Endothelial cell of umbilical vein (primary cell): ENCODE results near the gene RNF144B. TPM values are rescaled to one million over a fixed set of nuclear protein-coding genes. Genes with fewer than 3 reads are reported as not detected.

Experiments used
- BruUV-seq: library from RNA; stranded (reverse); fragments of 400-500 nt; replicated peaks from 2 replicates; lab custom pipeline; 2021; lab: Mats Ljungman, UMichigan
- CTCF ChIA-PET: fragments of 300-600, 350-600 bp; sonication (Branson Sonifier 250); formaldehyde crosslinking; loops from one replicate; lab custom pipeline; 2021; ENCODE audit warnings: antibody characterized with exemption, inconsistent platforms; lab: Charles Lee
- POLR2A ChIA-PET: fragments of 300-600, 350-600 bp; sonication (Branson Sonifier 250); formaldehyde crosslinking; loops from one replicate; lab custom pipeline; 2021; ENCODE audit warnings: antibody characterized with exemption, inconsistent platforms; lab: Charles Lee
- DNase-seq: peaks from one replicate; pipeline ENCODE4 v3.0.0-alpha.2; 2011; ENCODE audit warnings: low read depth, low spot score
- FAIRE-seq: peaks from 2 replicates; lab custom pipeline; 2011; peaks lifted over from hg19 to GRCh38; lab: Jason Lieb, UNC
- H2AFZ ChIP-seq: 2 replicates; pipeline ENCODE4 v1.6.0; 2012; ENCODE audit warnings: low read depth, low read length, control low read depth, inconsistent platforms
- H3K27ac ChIP-seq: 2 replicates; pipeline ENCODE4 v1.5.1; 2011; ENCODE audit warnings: low read depth, mild to moderate bottlenecking, control low read depth, low read length, moderate library complexity; ENCODE audit not compliant: insufficient read depth
- H3K27me3 ChIP-seq, 2 experiments: 2 replicates each; pipeline versions ENCODE4 v1.6.0 to v1.6.1; 2011; ENCODE audit warnings: low read length in 2 of 2, mixed read lengths in 1 of 2; ENCODE audit not compliant: control insufficient read depth in 2 of 2, insufficient read depth in 2 of 2
- H3K36me3 ChIP-seq, 2 experiments: 2 replicates in 1 of 2; 3 replicates in 1 of 2; pipeline ENCODE4 v1.5.1; 2011; ENCODE audit warnings: low read length in 2 of 2, mild to moderate bottlenecking in 1 of 2, moderate library complexity in 1 of 2; ENCODE audit not compliant: control insufficient read depth in 2 of 2, insufficient read depth in 2 of 2; ENCODE audit errors: extremely low read depth in 1 of 2
- H3K4me1 ChIP-seq: 3 replicates; pipeline ENCODE4 v1.5.1; 2011; ENCODE audit warnings: mild to moderate bottlenecking, low read length; ENCODE audit not compliant: control insufficient read depth, insufficient read depth; ENCODE audit errors: extremely low read depth
- H3K4me2 ChIP-seq: 2 replicates; pipeline ENCODE4 v1.6.1; 2011; ENCODE audit warnings: low read length, control low read depth, mixed read lengths; ENCODE audit not compliant: insufficient read depth
- H3K4me3 ChIP-seq, 3 experiments: fragments of 200-600 bp in 1 of 3; sonication (generic), shearing (Covaris generic) in 1 of 3; replicated peaks in 1 of 3; 2 replicates each; pipeline ENCODE4 v1.5.1; 2011 to 2016; ENCODE audit warnings: control low read depth in 3 of 3, low read length in 3 of 3, mild to moderate bottlenecking in 2 of 3, inconsistent platforms in 1 of 3, low read depth in 1 of 3, moderate library complexity in 1 of 3; ENCODE audit not compliant: insufficient read depth in 1 of 3
- H3K79me2 ChIP-seq: 2 replicates; pipeline ENCODE4 v1.6.0; 2012; ENCODE audit warnings: low read length, inconsistent platforms; ENCODE audit not compliant: control insufficient read depth, insufficient read depth
- H3K9ac ChIP-seq: replicated peaks from 2 replicates; pipeline ENCODE3; 2011; ENCODE audit warnings: low read length, control low read depth; ENCODE audit not compliant: insufficient read depth; ENCODE audit errors: extremely low read depth
- H3K9me1 ChIP-seq: replicated peaks from 3 replicates; pipeline ENCODE4 v1.6.0; 2011; ENCODE audit warnings: mild to moderate bottlenecking, low read length; ENCODE audit not compliant: control insufficient read depth, insufficient read depth; ENCODE audit errors: extremely low read depth
- H3K9me3 ChIP-seq: replicated peaks from 2 replicates; pipeline ENCODE4 v1.5.1; 2012; ENCODE audit warnings: low read length, inconsistent platforms; ENCODE audit not compliant: control insufficient read depth, insufficient read depth
- H4K20me1 ChIP-seq: replicated peaks from 2 replicates; pipeline ENCODE3; 2011; ENCODE audit warnings: mild to moderate bottlenecking, low read length; ENCODE audit not compliant: control insufficient read depth, insufficient read depth; ENCODE audit errors: extremely low read depth
- EZH2 ChIP-seq: IDR thresholded peaks from 2 replicates; pipeline ENCODE4 v1.6.1; 2012; ENCODE audit warnings: borderline replicate concordance, low read depth, mild to moderate bottlenecking, moderate library complexity, low read length, inconsistent platforms; ENCODE audit not compliant: severe bottlenecking
- FOS ChIP-seq: IDR thresholded peaks from 2 replicates; pipeline ENCODE4 v1.6.1; 2011; ENCODE audit warnings: mild to moderate bottlenecking, low read length, moderate library complexity, borderline replicate concordance; ENCODE audit not compliant: insufficient read depth
- GATA2 ChIP-seq: IDR thresholded peaks from 2 replicates; pipeline ENCODE4 v1.7.0; 2011; ENCODE audit warnings: low read depth, mild to moderate bottlenecking, moderate library complexity, mixed read lengths, low read length; ENCODE audit not compliant: insufficient read length, insufficient read depth
- JUN ChIP-seq: IDR thresholded peaks from 2 replicates; pipeline ENCODE4 v1.6.1; 2011; ENCODE audit warnings: borderline replicate concordance, low read depth; ENCODE audit not compliant: insufficient read length, insufficient read depth
- MYC ChIP-seq: IDR thresholded peaks from one replicate; pipeline ENCODE4 v1.6.1; 2011; ENCODE audit warnings: mild to moderate bottlenecking, low read depth, low read length
- POLR2A ChIP-seq: IDR thresholded peaks from 2 replicates; pipeline ENCODE4 v1.6.1; 2012; ENCODE audit warnings: low read depth, mild to moderate bottlenecking, control low read depth, low read length
- POLR2AphosphoS5 ChIP-seq: IDR thresholded peaks from 2 replicates; pipeline ENCODE4 v1.6.1; 2012; ENCODE audit warnings: low read depth, mild to moderate bottlenecking, control low read depth, low read length, moderate library complexity; ENCODE audit not compliant: insufficient read depth
- dilution Hi-C: fragments of 300-500 bp; cut with MboI; formaldehyde crosslinking; loops from one replicate; pipeline ENCODE4 v1.15.0; 2019; ENCODE audit warnings: low sequenced_read_pairs; ENCODE audit not compliant: extremely low pct_ligation_motif_present
- intact Hi-C: fragments of 100-400 bp; cut with micrococcal nuclease; formaldehyde crosslinking; loops from one replicate; pipeline ENCODE4 v1.10.0; 2022
- polyA plus RNA-seq, 4 experiments: library from polyadenylated mRNA; depleted of rRNA in 3 of 4; stranded (reverse) in 3 of 4; unstranded in 1 of 4; fragments of >200 nt; gene quantifications; 2 replicates each; pipeline versions ENCODE4 v1.2.1 to v1.2.3, GENCODE V29; 2011 to 2012; ENCODE audit warnings: missing spikeins in 1 of 4
- total RNA-seq: library from RNA; stranded (reverse); gene quantifications from 2 replicates; pipeline ENCODE4 v1.2.3, GENCODE V29; 2021
- TF ChIP-seq, protein P1 (sequence below), 2 donors: IDR thresholded peaks; 1 replicate in 1 of 2; 2 replicates in 1 of 2; pipeline ENCODE4 v1.5.1; 2011; ENCODE audit warnings: low read length in 2 of 2, mild to moderate bottlenecking in 2 of 2, moderate library complexity in 2 of 2, control low read depth in 1 of 2, inconsistent platforms in 1 of 2, low read depth in 1 of 2; ENCODE audit not compliant: insufficient read depth in 1 of 2; ENCODE audit errors: extremely low read depth in 1 of 2
- TF ChIP-seq, protein P2 (sequence below): IDR thresholded peaks from 2 replicates; pipeline ENCODE4 v1.6.1; 2011; ENCODE audit not compliant: insufficient read depth, insufficient read length

The RNF144B gene
- total and polyA plus RNA-seq, 2 donors (not counting 3 experiments of a cell fraction or from before 2014, with no cell fraction given), result 18.1 to 97.3 TPM

DNA sequence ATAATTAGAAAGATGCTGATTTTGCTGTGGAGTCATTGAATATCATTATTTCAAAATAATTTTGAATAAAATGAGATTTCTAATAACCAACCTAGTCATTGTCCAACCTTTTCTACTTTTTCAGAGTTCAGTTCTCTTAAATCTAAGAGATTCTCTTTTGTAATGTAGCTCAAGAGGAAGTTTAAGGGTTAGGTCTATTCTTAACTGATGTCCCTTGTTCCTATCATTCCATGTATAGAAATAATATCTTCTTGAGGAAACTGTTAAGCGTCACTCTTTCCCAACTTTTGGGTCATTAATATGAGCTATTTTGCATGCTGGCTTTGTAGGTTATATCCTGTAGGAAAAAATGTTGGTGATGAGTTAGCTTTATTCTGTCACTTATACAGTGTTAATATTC is 27.0 kb downstream of the RNF144B start:
- no peaks in the 10 kb centered on the region for H3K9me1 ChIP-seq
- no peaks in the 10 kb centered on the region for H3K4me1 ChIP-seq
- FAIRE-seq (no peak), DNase-seq (no peak)
- peaks cover 2% of the 10 kb centered on the region for H4K20me1 ChIP-seq
- peaks cover 3 to 9% of the 10 kb centered on the region in 2 experiments for H3K36me3 ChIP-seq
- H3K9me3 ChIP-seq, result no peaks in the 10 kb centered on the region
- no peak overlapping the region for H2AFZ ChIP-seq
- no peak overlapping the region for H3K4me2 ChIP-seq
- ChIA-PET CTCF (interaction anchor here (0.9 kb wide), 1 partner anchor 12 kb away, joined by 3 read pairs; no protein-coding TSS in a partner anchor), POLR2A (interaction anchor here (0.7 kb wide), 1 partner anchor 63 kb away, joined by 3 read pairs; no protein-coding TSS in a partner anchor)
- TF ChIP-seq JUN (no peak), MYC (no peak), EZH2 (no peak), POLR2A (no peak), FOS (no peak), GATA2 (no peak), POLR2AphosphoS5 (no peak)
- TF ChIP-seq, protein P1, sequence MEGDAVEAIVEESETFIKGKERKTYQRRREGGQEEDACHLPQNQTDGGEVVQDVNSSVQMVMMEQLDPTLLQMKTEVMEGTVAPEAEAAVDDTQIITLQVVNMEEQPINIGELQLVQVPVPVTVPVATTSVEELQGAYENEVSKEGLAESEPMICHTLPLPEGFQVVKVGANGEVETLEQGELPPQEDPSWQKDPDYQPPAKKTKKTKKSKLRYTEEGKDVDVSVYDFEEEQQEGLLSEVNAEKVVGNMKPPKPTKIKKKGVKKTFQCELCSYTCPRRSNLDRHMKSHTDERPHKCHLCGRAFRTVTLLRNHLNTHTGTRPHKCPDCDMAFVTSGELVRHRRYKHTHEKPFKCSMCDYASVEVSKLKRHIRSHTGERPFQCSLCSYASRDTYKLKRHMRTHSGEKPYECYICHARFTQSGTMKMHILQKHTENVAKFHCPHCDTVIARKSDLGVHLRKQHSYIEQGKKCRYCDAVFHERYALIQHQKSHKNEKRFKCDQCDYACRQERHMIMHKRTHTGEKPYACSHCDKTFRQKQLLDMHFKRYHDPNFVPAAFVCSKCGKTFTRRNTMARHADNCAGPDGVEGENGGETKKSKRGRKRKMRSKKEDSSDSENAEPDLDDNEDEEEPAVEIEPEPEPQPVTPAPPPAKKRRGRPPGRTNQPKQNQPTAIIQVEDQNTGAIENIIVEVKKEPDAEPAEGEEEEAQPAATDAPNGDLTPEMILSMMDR (IDR thresholded peaks at IDR 0.05; ENCODE audit: extremely low read depth in 1 of 2, insufficient read depth in 1 of 2, low read depth in 1 of 2, low read length in 2 of 2), result no peak
- TF ChIP-seq, protein P2, sequence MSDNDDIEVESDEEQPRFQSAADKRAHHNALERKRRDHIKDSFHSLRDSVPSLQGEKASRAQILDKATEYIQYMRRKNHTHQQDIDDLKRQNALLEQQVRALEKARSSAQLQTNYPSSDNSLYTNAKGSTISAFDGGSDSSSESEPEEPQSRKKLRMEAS, result no peak
- peaks cover 83% of the 10 kb centered on the region for H3K79me2 ChIP-seq
- no TSS peak for BruUV-seq
- dilution Hi-C loops, result no loop called here
- H3K4me3 ChIP-seq, result no peak overlapping the region
- H3K9ac ChIP-seq, result no peak overlapping the region
- intact Hi-C loops, result no loop called here
- H3K27ac ChIP-seq, result no peak overlapping the region
- H3K27me3 ChIP-seq, result no peaks in the 10 kb centered on the region
